IPS-18c (cell line): Measurements from ENCODE around the gene DNAH3.
"Not testable (repeated sequence)": the region's sequence is repeated elsewhere in the genome, so short reads cannot be mapped to it uniquely, and the experiment has no call there.

ENCODE experiments used
- H3K4me3 ChIP-seq: 2 replicates; pipeline ENCODE4 v1.7.0; 2013; ENCODE audit warnings: low read depth, mild to moderate bottlenecking, low read length, moderate library complexity; ENCODE audit not compliant: insufficient read depth
- H3K9me3 ChIP-seq: one replicate; pipeline ENCODE4 v1.6.1; 2013; ENCODE audit warnings: mild to moderate bottlenecking, low read length, moderate library complexity; ENCODE audit not compliant: control insufficient read depth, insufficient read depth

DNAH3 gene

DNA sequence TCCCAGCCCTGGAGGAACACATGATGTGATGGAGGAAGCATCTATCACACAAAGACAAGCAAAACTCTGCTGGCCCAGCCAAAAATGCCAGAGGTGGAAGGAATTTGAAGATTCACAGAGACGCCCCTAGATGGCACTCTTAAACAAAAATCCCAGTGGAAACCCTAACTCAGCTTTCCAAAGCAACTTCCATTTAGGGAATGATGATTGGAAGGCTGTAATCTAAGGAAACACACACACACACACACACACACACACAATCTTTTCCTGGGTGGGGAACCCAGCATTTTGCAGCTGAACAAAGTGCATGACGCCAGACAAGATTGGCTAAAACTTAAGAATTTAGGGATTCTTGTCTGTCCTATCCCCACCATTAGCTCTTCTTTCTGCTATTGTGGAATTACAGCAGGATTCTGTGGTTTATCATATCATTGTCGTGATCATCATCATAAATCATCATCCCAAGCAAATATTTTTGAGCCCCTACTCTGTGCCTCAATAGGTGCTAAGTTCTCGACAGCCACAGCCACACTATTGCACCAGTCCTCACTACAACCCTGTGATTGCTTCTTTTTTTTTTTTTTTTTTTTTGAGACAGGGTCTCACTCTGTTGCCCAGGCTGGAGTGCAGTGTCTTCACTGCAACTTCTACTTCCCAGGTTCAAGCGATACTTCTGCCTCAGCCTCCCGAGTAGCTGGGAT lies 6.3 kb upstream of the DNAH3 start:
- Histone ChIP-seq H3K9me3 (no peaks in the 10 kb centered on the region), H3K4me3 (no peak overlapping the region)

DNA sequence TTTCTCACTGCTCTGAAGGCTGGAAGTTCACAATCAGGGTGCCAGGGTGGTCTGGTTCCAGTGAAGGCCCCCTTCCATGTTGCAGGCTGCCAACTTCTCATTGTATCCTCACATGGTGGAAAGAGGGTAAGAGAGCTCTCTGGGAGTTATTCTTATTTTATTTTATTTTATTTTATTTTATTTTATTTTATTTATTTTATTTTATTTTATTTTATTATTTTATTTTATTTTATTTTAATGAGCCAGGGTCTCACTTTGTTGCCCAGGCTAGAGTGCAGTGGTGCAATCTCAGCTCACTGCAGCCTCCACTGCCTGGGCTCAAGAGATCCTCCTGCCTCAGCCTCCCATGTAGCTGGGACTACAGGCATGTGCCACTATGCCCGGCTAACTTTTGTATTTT lies 5.4 kb upstream of the DNAH3 start:
- not testable (repeated sequence) for H3K9me3 ChIP-seq, H3K4me3 ChIP-seq

DNA sequence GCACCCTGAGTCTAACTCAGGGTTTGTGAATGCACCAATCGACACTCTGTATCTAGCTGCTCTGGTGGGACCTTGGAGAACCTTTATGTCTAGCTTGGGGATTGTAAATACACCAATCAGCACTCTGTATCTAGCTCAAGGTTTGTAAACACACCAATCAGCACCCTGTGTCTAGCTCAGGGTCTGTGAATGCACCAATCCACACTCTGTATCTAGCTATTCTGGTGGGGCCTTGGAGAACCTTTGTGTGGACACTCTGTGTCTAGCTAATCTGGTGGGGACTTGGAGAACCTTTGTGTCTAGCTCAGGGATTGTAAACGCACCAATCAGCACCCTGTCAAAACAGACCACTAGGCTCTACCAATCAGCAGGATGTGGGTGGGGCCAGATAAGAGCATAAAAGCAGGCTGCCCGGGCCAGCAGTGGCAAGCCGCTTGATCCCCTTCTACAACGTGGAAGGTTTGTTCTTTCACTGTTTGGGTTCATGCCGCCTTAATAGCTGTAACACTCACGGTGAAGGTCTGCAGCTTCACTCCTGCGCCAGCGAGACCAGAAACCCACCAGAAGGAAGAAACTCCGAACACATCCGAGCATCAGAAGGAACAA lies 2.6 kb upstream of the DNAH3 start:
- H3K9me3 ChIP-seq, H3K4me3 ChIP-seq: not testable (repeated sequence)

DNA sequence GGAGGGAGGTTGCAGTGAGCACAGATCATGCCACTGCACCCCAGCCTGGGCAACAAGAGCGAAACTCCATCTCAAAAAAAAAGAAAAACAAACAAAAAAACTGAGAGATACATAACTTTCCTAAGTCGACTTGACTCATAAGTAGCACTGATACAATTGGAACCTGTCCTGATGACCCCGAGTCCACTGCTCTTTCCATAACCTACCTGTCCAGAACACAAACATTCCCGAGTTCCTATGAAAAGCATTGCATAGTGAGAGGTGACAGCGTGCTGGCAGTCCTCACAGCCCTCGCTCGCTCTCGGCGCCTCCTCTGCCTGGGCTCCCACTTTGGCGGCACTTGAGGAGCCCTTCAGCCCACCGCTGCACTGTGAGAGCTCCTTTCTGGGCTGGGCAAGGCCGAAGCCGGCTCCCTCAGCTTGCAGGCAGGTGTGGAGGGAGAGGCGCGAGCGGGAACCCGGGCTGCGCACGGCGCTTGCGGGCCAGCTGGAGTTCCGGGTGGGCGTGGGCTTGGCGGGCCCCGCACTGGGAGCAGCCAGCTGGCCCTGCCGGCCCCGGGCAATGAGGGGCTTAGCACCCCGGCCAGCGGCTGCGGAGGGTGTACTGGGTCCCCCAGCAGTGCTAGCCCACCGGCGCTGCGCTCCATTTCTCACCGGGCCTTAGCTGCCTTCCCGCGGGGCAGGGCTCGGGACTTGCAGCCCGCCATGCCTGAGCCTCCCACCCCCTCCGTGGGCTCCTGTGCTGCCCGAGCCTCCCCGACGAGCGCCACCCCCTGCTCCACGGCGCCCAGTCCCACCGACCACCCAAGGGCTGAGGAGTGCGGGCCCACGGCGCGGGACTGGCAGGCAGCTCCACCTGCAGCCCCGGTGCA lies 1.7 kb upstream of the DNAH3 start:
- H3K9me3 ChIP-seq: not testable (repeated sequence)

DNA sequence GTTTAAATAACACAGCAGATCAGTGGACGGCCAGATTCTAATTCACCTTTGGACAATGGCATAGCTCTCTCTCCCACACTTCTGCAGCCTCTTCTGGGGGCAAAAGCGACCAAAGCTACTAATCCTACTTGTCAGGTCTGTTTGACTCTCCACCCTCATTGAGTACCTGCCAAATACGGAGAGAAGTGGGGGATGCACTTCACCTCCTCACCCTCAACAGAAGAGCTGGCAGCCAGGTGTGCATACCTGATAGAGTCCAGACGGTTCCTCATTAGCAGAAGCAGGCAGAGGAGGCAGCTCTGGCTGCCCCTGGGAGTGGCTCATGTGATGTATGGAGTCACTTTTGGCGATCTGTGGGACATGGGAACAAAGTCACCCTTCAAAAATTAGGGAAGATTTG lies 4.9 kb downstream of the DNAH3 start:
- H3K9me3 ChIP-seq: no peaks in the 10 kb centered on the region
- no peak overlapping the region for H3K4me3 ChIP-seq

More for the DNA sequence above, 1.7 kb upstream of the DNAH3 start:
- not testable (repeated sequence) for H3K4me3 ChIP-seq

DNA sequence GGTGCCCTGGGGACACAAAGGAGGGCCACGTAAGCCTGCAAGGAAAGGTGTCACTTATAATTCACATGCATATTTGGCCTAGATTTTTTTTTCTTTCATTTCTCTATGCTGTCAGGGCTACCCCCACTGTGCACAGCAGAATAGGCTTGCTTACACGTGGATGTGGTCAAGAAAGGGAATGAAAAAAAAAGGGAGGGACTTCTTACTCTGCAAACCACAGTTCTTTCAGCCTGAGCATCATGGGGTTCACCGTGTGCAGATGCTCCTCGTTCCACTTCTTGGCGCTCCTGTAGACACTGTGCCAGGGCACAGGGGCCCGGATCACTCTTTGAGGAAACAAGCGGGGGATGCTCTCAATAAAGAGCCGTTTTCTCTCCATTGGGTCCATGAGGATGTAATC lies 16.6 kb downstream of the DNAH3 start:
- Histone ChIP-seq H3K9me3 (no peaks in the 10 kb centered on the region), H3K4me3 (no peak overlapping the region)

DNA sequence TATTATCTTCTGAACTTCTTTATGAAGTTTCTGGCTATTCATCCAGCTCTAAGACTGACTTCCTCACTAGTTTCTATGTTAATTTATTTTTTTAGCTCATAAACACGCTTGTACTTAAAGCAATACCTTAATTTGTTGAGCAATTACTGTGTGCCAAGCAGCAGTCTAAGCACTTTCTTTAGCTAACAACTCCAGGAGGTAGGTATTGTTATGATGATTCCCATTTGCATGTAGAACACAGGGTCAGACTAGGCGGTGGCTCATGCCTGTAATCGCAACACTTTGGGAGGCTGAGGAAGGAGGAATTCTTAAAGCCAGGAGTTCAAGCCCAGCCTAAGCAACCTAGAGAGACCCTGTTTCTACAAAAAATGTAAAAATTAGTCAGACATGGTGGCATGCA lies 19.8 kb downstream of the DNAH3 start:
- Histone ChIP-seq H3K9me3 (no peaks in the 10 kb centered on the region), H3K4me3 (no peak overlapping the region)

DNA sequence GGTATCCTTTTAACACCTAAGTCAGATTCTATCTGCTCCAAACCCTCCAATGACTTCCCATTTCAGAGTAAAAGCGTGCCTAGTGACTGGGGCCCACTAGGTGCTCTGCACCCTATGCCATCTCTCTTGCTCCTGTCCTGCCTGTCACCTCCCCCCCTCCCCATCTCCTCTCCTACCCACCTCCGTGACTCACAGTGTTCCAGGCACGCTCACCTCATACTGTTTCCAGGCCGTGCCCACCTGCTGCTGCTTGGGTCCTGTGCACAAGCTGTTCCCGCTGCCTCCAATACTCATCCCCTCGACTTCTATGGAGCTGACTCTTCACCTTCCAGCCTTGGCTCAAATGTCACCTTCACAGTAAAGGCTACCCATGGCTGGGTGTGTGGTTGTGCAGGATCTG lies 21.7 kb downstream of the DNAH3 start:
- Histone ChIP-seq H3K9me3 (no peaks in the 10 kb centered on the region), H3K4me3 (no peak overlapping the region)

DNA sequence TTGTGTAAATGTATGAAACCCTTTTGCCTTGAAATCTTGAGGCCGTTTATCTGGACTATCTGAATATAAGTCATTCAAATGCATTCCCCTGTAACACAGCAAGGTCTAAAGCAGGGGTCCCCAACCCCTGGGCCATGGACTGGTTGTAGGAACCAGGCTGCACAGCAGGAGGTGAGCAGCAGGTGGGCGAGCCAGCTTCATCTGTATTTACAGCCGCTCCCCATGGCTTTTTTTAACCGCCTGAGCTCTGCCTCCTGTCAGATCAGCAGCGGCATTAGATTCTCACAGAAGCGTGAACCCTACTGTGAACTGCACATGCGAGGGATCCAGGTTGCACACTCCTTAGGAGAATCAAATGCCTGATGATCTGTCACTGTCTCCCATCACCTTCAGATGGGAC lies 24.1 kb downstream of the DNAH3 start:
- no peaks in the 10 kb centered on the region for H3K9me3 ChIP-seq
- H3K4me3 ChIP-seq: no peak overlapping the region

DNA sequence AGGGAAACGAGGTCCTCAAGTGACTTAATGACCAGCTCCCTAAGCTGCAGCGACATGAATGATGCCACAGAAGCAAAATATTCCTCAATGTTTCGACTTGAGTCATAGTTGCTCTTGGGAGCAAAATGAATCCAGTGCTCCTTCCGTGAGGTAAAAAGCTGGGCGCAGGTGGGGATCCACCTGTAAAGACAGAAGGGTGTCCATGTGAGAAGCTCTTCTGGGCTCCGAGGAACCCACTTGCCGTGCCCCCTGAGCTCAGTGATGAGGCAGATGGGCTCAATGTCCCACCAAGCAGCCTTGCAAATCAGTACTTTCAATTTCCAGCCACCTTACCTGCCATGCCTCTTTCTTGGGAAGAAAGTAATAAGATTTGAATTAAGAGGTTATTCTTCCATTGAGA lies 25.5 kb downstream of the DNAH3 start:
- H3K4me3 ChIP-seq: no peak overlapping the region
- no peaks in the 10 kb centered on the region for H3K9me3 ChIP-seq

DNA sequence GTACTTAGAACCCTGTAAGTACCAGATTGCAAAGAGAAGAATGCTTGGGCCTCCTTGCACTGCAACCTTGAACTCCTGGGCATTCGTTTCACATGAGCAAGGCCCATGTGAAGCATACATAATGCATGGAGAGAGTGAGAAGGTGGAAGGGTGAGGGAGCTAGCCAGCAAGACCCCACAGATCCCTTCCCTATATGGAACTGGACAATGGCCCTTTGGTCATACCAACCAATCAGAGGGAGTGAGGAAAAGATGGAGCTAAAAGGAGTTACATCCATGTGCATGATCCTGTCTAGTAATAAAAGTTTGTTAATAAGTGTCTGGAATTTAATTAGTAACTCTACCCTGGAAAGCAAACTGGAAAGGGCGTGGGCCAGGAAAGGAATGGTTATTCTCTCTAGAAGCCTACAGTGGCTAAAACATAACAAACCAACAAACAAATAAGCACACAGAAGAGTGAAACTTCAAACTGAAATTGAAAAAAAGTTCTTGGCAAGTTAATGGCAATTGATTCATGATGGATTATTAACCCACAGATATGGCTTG lies 29.6 kb downstream of the DNAH3 start:
- Histone ChIP-seq H3K4me3 (no peak overlapping the region), H3K9me3 (no peaks in the 10 kb centered on the region)

DNA sequence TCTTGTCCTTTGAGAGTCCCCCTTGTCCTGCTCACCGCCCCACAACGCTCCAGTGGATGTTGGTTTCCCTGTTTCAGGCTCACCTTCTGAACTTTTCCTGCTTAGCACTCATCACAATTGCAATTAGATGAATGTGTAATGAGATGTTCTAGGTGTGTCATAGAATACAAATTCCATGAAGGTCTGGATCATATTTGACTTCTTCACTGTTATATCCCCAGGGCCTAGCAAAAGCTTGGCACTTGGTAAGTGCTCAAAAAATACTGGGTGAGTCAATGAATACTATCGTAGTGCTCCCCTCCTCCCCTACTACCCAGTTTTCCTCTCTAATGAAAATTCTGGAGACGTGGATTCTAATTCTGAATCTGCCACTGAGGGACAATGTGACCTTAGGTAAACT lies 33.1 kb downstream of the DNAH3 start:
- H3K4me3 ChIP-seq: no peak overlapping the region

DNA sequence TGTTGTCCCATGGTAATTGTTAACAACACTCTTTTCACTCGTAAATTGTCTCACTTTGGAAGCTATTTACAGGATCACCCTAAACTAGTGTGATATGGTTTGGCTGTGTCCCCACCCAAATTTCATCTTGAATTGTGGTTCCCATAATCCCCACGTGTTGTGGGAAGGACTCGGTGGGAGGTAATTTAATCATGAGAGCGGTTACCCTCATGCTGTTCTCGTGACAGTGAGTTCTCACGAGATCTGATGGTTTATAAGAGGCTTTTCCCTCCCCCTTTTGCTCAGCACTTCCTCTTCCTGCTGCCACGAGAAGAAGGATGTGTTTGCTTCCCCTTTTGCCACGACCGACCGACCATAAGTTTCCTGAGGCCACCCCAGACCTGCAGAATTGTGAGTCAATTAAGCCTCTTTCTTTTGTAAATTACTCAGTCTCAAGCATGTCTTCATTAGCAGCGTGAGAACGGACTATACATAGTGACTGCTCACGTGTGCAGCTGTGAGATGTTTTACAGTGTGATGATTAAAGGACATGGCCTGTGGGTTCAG lies 34.4 kb downstream of the DNAH3 start:
- H3K4me3 ChIP-seq: no peak overlapping the region
- no peaks in the 10 kb centered on the region for H3K9me3 ChIP-seq

More for the DNA sequence above, 33.1 kb downstream of the DNAH3 start:
- H3K9me3 ChIP-seq: no peaks in the 10 kb centered on the region

DNA sequence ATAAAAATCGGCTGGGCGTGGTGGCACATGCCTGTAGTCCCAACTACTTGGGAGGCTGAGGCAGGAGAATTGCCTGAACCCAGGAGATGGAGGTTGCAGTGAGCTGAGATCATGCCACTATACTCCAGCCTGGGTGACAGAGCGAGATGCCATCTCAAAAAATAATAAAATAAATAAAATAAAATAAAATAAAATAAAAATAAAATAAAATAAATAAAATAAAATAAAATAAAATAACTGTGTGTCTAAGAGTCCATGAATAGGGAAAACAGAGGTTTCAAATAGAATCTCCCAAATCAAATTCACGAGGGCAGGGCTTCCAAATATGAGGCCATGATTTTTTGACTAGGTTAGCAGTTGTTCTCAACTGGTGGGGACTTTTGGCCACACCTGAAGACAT lies 35.1 kb downstream of the DNAH3 start:
- not testable (repeated sequence) for H3K4me3 ChIP-seq

DNA sequence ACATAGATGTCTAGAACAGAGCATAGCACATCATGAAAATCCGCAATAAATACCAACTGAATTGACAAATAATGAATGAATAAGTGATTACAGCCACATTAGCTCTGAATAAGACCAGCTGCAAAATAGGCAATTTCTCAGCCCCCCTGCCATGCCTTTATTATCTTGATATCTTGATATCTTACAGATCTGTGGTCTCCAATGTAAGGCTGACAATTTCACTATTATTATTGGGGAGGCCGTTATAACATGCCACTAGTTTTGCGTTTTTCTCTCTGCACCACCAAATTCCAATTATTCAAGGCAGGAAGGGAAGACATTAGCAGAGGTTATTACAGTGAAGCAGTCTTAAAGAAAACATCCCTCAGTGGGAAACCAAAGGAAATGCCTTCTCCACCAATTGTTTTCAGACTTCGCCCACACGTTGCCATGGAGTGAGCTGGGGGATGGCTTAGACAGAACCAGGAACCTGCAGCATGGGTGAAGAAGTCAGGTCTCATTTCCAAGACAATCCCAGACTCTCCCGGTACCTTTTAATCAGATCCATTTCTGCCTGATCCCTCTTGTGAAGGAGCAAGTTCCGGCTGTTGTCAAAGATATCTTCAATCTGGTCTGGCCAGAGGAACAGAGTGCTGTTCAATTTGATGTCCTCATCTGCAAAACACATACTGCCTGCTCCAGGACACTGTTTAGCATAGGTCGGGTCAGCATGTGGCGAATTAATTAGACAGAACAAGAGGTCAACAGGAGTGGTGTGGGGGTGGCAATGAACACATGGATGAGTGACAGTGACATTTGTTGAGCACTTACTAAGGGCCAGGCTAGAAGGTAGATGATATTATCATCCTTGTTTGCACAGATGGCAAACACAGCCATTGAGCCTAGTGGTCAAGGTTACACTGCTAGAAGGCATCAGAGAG lies 46.4 kb downstream of the DNAH3 start:
- H3K4me3 ChIP-seq: no peak overlapping the region
- H3K9me3 ChIP-seq: no peaks in the 10 kb centered on the region

More for the DNA sequence above, 35.1 kb downstream of the DNAH3 start:
- H3K9me3 ChIP-seq: not testable (repeated sequence)

DNA sequence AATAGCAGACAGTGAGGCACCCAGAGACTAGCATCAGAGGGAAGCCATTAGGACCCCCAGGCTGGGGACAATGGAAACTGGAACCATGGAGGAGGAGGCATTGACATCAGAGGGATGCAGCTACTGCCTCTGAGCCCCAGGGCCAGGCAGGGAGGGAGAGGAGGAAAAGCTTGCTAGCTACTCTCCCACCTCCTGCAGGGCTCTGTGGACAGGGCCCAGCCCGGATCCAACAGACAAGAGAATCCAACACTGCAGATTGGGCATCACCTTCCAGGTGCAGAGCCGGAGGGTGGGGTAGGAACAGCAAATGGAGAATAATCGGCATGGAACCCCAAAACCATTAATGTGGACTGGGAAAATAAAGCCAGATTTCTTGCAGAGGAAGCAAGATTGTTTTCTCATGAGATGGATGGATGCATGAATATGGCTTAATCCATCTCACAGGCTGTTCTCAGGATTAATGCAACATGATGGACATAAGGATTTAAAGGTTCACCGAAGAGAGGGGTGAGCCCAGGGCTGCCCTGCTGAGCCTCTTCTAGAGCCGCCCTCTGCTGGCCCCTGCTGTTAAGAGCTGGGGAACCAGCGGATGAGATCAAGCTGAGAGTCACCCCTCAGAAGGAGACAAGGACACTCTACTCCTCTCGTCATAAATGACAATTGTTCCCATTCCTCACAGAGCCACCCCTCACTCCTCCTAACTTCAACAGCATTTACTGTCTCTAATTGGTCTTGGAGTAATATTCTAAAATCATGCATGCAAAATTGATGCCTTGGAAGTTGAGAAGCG lies 48.8 kb downstream of the DNAH3 start:
- no peaks in the 10 kb centered on the region for H3K9me3 ChIP-seq
- H3K4me3 ChIP-seq: no peak overlapping the region
